Lung (tissue), 12 donors: ENCODE results near the gene GLIS1. TPM values are rescaled to one million over a fixed set of nuclear protein-coding genes. Genes with fewer than 3 reads are reported as not detected.
A peak's percentile ranks its signal among the peaks of the same experiment; 100 is the strongest.

Experiments
- ATAC-seq: fragments of 200-7000 bp; cut with Tn5 transposase; one replicate; pipeline ENCODE4 v1.9.1; 2020; ENCODE audit warnings: moderate number of reproducible peaks; ENCODE audit not compliant: insufficient read depth, low FRiP score
- DNase-seq, 3 donors: peaks; one replicate each; pipeline ENCODE4 v3.0.0-alpha.2; 2013 to 2017
- H3K27ac ChIP-seq, 2 donors: one replicate each; pipeline ENCODE4 v1.5.1; 2013; ENCODE audit warnings: mild to moderate bottlenecking in 2 of 2, moderate library complexity in 2 of 2, control low read depth in 1 of 2, inconsistent platforms in 1 of 2, low read depth in 1 of 2, low read length in 1 of 2
- H3K27me3 ChIP-seq, 3 donors: one replicate each; pipeline ENCODE4 v1.5.1; 2013; ENCODE audit warnings: low read length in 2 of 3; ENCODE audit not compliant: control insufficient read depth in 3 of 3, insufficient read depth in 3 of 3
- H3K36me3 ChIP-seq, 4 donors: one replicate each; pipeline ENCODE4 v1.5.1; 2013; ENCODE audit warnings: low read length in 4 of 4, mild to moderate bottlenecking in 1 of 4, moderate library complexity in 1 of 4; ENCODE audit not compliant: control insufficient read depth in 4 of 4, insufficient read depth in 4 of 4
- H3K4me1 ChIP-seq, 5 donors: one replicate each; pipeline ENCODE4 v1.5.1; 2013; ENCODE audit warnings: low read length in 5 of 5, mild to moderate bottlenecking in 2 of 5, moderate library complexity in 1 of 5; ENCODE audit not compliant: control insufficient read depth in 5 of 5, insufficient read depth in 5 of 5
- H3K4me3 ChIP-seq: one replicate; pipeline ENCODE4 v1.5.1; 2013; ENCODE audit warnings: mild to moderate bottlenecking, control low read depth, moderate library complexity
- H3K9ac ChIP-seq, 2 donors: one replicate each; pipeline ENCODE4 v1.5.1; 2013; ENCODE audit warnings: low read length in 2 of 2, control low read depth in 1 of 2; ENCODE audit not compliant: insufficient read depth in 1 of 2
- H3K9me3 ChIP-seq, 4 donors: one replicate each; pipeline ENCODE4 v1.5.1; 2013; ENCODE audit warnings: low read length in 3 of 4, mild to moderate bottlenecking in 1 of 4, moderate library complexity in 1 of 4; ENCODE audit not compliant: control insufficient read depth in 4 of 4, insufficient read depth in 3 of 4
- CTCF ChIP-seq: IDR thresholded peaks from 2 replicates; pipeline ENCODE4 v1.5.1; 2012; ENCODE audit warnings: mild to moderate bottlenecking; ENCODE audit errors: control extremely low read depth, extremely low read depth
- WGBS, 2 donors: extraction: QIAGEN DNeasy Blood & Tissue Kit; methylation state at CpG; one replicate each; pipeline ENCODE4 v1.1.7; 2013; 5-methylcytosine and 5-hydroxymethylcytosine counted together
- polyA plus RNA-seq, 2 donors: library from polyadenylated mRNA; stranded (reverse); fragments of 200-250 nt; gene quantifications; one replicate each; pipeline ENCODE4 v1.2.1, GENCODE V29; 2013
- total RNA-seq, 2 donors: library from RNA; depleted of rRNA in 1 of 2; stranded (reverse); fragments of >200 nt in 1 of 2; gene quantifications; one replicate each; pipeline ENCODE4 v1.2.1, GENCODE V29; 2014 to 2021
- donor health status: control.
- donor health status: control.
- donor health status: Bipolar disorder and iron deficiency.
- donor health status: healthy.
- donor health status: DM: yes; HTN: yes; CAD: no.

Gene GLIS1
- total and polyA plus RNA-seq, 4 donors: 0.05 to 0.18 (median 0.17) TPM; not detected in 1

- no peak for TF ChIP-seq CTCF
- DNase-seq (peak in 1 of 3 donors; percentile 5), ATAC-seq (no peak)
- Histone ChIP-seq H3K4me1 (peaks cover 0 to 5% (median 0%) of the 10 kb centered on the region in 5 donors), H3K4me3 (no peak overlapping the region), H3K36me3 (no peaks in the 10 kb centered on the region), H3K9ac (no peak overlapping the region), H3K9me3 (peaks cover 0 to 1% (median 0%) of the 10 kb centered on the region in 4 donors), H3K27me3 (peaks cover 0 to 3% (median 0%) of the 10 kb centered on the region in 3 donors), H3K27ac (no peak overlapping the region)
- WGBS, 2 donors: 72 to 79% methylated on average over 13 of the region's 13 CpGs
Observed at GRCh38 chr1:53559391-53559815, 179.6 kb downstream of the GLIS1 start.

- 90 to 93% methylated on average over 5 of the region's 5 CpGs for WGBS, 2 donors
- H3K36me3 ChIP-seq: no peaks in the 10 kb centered on the region
Observed at GRCh38 chr1:53558739-53559315, 180.1 kb downstream of the GLIS1 start.

GRCh38 chr1:53557830-53558738 is 180.9 kb downstream of the GLIS1 start:
- Histone ChIP-seq H3K4me3 (no peak overlapping the region), H3K9me3 (peaks cover 0 to 1% (median 0%) of the 10 kb centered on the region in 4 donors), H3K27me3 (peaks cover 0 to 4% (median 3%) of the 10 kb centered on the region in 3 donors), H3K36me3 (no peaks in the 10 kb centered on the region), H3K4me1 (peaks cover 0 to 5% (median 0%) of the 10 kb centered on the region in 5 donors), H3K9ac (no peak overlapping the region), H3K27ac (no peak overlapping the region)
- no peak for ATAC-seq
- WGBS, 2 donors: 81 to 85% methylated on average over 12 of the region's 12 CpGs
- peak in 1 of 3 donors; percentile 10 for DNase-seq
- TF ChIP-seq CTCF: no peak

More at GRCh38 chr1:53558739-53559315, 180.1 kb downstream of the GLIS1 start:
- H3K27ac ChIP-seq: no peak overlapping the region
- peaks cover 0 to 5% (median 0%) of the 10 kb centered on the region in 5 donors for H3K4me1 ChIP-seq
- H3K4me3 ChIP-seq: no peak overlapping the region
- no peak overlapping the region for H3K9ac ChIP-seq
- DNase-seq (peak in 1 of 3 donors; percentile 7), ATAC-seq (no peak)
- peaks cover 0 to 3% (median 0%) of the 10 kb centered on the region in 3 donors for H3K27me3 ChIP-seq
- H3K9me3 ChIP-seq: peaks cover 0 to 1% (median 0%) of the 10 kb centered on the region in 4 donors
- no peak for TF ChIP-seq CTCF
